IPS-15b (cell line): ENCODE measurements around the gene AP1G2.

ENCODE experiments used
- H3K27me3 ChIP-seq: one replicate; pipeline ENCODE4 v1.6.1; 2013; ENCODE audit warnings: low read length; ENCODE audit not compliant: control insufficient read depth, insufficient read depth
- H3K36me3 ChIP-seq: one replicate; pipeline ENCODE4 v1.6.1; 2013; ENCODE audit warnings: low read length; ENCODE audit not compliant: control insufficient read depth, insufficient read depth
- H3K4me1 ChIP-seq: one replicate; pipeline ENCODE4 v1.6.1; 2013; ENCODE audit warnings: mild to moderate bottlenecking, low read length; ENCODE audit not compliant: control insufficient read depth, insufficient read depth
- H3K4me3 ChIP-seq: one replicate; pipeline ENCODE4 v1.5.1; 2013; ENCODE audit warnings: low read depth, low read length
- H3K9ac ChIP-seq: one replicate; pipeline ENCODE4 v1.6.1; 2013; ENCODE audit warnings: low read depth, mild to moderate bottlenecking, low read length
- H3K9me3 ChIP-seq: one replicate; pipeline ENCODE4 v1.6.1; 2013; ENCODE audit warnings: mild to moderate bottlenecking, low read length; ENCODE audit not compliant: control insufficient read depth, insufficient read depth

The AP1G2 gene

DNA sequence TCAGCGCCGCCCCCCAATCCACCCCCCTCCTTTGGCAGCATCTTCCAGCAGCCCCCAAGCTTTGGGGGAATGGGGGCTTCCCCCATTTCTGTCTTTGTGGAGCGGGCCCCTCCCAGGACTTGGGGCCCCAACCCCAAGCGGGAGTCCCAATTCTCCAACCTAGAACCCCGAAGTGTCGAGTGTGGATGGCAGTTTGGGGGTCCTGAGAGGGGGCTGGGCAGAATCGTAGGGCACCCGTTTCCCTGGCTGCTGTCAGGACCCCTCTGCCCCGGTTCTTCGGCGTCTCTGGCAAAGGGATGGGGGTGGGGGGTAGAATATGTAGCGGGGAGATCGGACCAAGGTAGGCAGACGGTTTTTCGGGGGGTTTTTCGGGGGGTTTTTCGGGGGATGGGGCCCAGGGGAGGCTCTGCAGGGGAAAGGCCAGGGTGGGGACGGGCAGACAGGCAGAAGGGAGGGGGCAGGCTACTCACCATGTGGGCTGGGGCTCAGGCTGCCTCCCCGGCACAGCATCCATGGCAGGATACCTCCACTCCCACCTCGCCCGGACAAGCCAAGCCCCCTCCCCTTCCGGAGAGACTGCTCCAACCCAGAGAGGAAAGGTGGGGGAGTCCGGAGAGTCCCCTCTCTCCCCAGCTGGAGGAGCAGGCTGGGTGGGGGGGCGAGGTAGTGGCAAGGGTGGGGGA is 10.3 kb upstream of the AP1G2 start:
- H3K27me3 ChIP-seq, result peaks cover 25% of the 10 kb centered on the region
- no peak overlapping the region for H3K9ac ChIP-seq
- H3K4me1 ChIP-seq, result peaks cover 7% of the 10 kb centered on the region
- peak overlapping the region; percentile 72 for H3K4me3 ChIP-seq
- H3K9me3 ChIP-seq, result no peaks in the 10 kb centered on the region
- no peaks in the 10 kb centered on the region for H3K36me3 ChIP-seq

DNA sequence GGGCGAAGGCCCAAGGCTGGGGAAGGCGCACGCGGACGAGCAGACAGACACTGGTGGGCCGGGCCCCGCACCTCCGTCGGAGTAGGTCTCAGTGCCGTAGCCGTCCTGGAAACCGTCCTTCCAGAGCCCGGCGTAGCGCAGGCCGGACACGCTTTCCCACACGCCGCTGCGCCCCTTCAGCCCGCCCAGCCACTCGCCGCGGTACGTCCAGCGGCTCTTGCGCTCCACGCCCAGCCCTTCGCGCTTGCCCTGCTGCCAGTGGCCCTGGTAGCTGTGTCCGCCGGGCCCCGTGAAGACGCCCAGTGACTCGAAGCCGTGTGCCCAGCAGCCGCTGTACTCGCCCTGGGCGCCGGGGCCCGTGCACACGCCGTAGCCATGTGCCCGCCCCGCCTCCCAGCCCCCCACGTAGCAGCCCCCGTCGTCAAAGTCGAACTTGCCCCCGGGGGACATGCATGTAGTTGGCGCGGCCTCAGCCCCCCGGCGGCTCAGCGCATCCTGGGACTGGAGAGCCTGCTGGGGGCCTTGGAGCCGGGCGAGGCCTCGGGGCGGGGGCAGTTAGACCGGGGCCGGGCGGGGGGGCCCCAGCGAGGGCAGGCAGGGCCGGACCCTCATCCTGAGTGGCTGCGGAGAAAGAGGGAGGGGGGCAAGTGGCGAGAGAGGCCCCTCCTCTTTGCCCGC is 9.6 kb upstream of the AP1G2 start:
- H3K9me3 ChIP-seq, result no peaks in the 10 kb centered on the region
- no peaks in the 10 kb centered on the region for H3K36me3 ChIP-seq
- peak overlapping the region; percentile 72 for H3K4me3 ChIP-seq
- H3K27me3 ChIP-seq, result peaks cover 25% of the 10 kb centered on the region
- no peak overlapping the region for H3K9ac ChIP-seq
- H3K4me1 ChIP-seq, result peaks cover 7% of the 10 kb centered on the region

DNA sequence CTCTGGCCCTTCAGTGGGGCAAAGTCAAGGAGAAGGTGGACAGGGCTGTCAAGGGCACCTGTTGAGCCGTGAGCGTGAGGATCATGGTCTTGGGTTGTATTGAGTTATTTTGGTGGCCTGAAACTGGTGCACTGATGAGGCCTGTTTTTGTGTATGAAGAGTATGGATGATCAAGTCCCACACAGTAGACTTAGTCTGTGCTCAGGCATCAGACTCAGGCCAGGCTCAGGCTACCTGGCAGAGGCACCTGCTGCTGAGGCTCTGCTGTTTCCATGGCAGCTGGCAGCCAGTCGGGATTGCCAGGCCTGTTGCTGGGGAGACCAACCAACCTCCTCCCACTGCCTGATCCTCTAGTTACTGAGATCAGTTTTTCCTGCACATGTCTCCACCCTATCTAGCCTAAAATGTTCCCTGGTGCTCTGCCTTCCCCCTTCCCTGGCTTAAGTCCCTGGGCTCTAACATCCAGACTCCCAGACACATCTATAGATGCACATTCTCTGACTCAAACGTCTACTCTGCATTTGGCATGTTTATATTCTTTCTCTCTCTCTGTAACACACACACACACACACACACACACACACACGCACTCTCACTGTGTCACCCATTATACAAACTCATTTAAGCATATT is 5.9 kb upstream of the AP1G2 start:
- Histone ChIP-seq H3K9ac (no peak overlapping the region), H3K4me3 (no peak overlapping the region), H3K36me3 (no peaks in the 10 kb centered on the region), H3K4me1 (peaks cover 15% of the 10 kb centered on the region), H3K9me3 (no peaks in the 10 kb centered on the region), H3K27me3 (peaks cover 20% of the 10 kb centered on the region)

DNA sequence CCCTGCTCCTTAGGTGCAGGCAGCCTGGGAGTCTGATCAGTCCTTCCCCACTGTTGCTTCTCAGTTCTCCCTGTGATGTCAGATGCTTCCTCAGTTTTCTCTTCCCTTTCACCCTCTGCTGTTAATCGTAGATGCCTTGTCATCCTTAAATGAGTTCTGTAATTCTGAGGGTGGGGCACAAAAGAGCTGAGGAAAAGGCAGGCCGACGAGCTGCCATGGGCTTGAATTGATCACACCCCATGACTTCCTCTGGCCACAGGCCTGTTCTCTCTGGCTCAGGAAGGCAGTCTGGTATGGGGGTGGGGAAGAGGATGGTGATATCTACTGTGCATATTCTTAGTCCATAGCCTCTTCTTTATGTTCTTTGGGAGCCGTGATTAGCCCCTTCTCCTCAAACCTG is 5.2 kb upstream of the AP1G2 start:
- peaks cover 21% of the 10 kb centered on the region for H3K4me1 ChIP-seq
- H3K36me3 ChIP-seq, result no peaks in the 10 kb centered on the region
- H3K9ac ChIP-seq, result no peak overlapping the region
- peaks cover 19% of the 10 kb centered on the region for H3K27me3 ChIP-seq
- H3K4me3 ChIP-seq, result no peak overlapping the region
- H3K9me3 ChIP-seq, result no peaks in the 10 kb centered on the region

DNA sequence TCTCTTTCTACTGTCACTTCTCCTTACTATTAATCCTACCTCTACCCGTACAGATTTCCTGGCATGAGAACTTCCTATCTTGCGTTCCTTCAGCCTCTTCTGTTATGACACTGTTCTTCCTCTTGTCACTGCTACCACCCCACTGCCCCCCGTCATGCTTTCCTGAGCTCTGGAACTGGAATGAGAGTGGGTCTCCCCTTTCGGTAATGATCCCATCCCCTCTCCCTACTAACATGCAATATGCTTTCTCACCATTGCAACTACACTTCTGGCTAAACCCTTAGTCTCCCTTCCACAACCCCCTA is 4.9 kb upstream of the AP1G2 start:
- H3K4me3 ChIP-seq, result no peak overlapping the region
- H3K36me3 ChIP-seq, result no peaks in the 10 kb centered on the region
- H3K27me3 ChIP-seq, result peaks cover 19% of the 10 kb centered on the region
- no peak overlapping the region for H3K9ac ChIP-seq
- no peaks in the 10 kb centered on the region for H3K9me3 ChIP-seq
- peaks cover 21% of the 10 kb centered on the region for H3K4me1 ChIP-seq

DNA sequence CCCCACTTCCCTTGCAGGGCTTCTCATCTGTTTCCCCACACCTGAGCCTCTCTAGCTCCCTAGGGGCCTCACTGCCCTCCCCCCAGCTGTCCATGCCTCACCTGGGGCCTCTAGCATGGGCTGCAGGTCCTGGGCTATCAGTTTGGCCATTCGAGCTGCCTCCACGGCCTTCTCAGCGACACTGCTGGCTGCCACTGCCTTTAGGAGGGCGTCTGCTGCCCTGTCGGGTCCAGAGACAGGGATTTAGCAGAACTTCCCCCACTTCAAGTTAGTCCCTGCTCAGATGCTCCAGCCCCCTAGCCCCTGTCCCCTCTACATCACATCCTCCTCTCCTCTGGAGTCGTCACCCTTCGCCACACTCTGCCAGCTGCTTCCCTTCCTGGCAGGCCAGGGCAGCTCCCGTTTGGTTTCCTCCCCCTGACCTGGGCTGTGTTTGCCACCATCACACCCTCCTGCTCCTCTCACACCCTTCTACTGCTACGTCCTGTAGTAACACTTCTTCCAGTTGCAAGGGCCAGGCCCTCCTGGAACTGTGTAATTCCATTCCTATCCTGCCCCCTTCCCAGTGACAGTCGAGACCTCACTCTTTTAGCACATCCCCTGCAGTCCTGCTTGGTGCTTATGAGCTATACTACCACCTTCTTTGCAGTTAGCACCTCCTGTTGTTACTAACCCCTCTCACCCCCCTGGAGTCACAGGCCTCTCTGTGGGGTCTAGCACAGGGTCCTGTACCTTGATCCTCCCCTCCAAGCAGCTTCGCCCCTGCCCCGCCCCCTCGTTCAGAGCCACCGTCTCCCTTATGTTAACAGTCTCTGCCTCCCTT is 4.3 kb upstream of the AP1G2 start:
- Histone ChIP-seq H3K9ac (no peak overlapping the region), H3K4me1 (peaks cover 21% of the 10 kb centered on the region), H3K4me3 (no peak overlapping the region)

DNA sequence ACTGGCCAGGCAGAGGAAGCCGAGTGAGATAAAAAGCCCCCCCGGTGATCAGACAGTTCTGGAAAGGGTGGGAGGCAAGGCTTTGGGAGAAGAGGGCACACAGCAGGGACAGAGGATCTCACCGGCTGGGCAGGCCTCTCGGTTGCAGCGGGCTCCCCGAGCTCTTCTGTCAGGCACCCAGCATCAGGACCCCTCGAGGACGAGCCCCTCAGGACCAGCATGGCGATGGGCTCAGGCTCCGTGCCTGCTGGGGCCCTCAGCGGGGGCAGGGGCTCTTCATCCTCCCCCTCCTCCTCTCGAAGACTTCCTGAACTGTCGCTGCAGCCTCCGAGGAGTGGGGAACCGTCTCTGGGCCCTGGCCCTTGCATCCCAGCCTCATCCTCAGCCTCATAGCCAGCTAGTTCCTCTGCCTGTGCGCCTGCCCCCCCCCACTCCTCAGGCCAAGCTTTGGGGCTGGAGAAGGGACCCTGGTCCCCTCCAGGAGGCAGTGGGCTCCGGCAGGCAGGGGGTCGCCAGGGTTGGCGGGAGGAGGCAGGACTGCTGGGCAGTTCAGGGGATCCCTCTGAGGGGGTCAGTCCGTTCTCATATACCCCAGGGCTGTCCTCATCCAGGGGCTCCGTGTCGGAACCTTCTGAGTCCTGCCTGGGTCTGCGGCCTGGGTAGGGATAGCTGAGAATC is 3.4 kb upstream of the AP1G2 start:
- Histone ChIP-seq H3K4me1 (peaks cover 21% of the 10 kb centered on the region), H3K36me3 (peaks cover 3% of the 10 kb centered on the region), H3K9me3 (no peaks in the 10 kb centered on the region), H3K4me3 (no peak overlapping the region), H3K27me3 (peaks cover 11% of the 10 kb centered on the region), H3K9ac (no peak overlapping the region)

More for the DNA sequence above, 4.3 kb upstream of the AP1G2 start:
- H3K9me3 ChIP-seq, result no peaks in the 10 kb centered on the region
- H3K36me3 ChIP-seq, result no peaks in the 10 kb centered on the region
- H3K27me3 ChIP-seq, result peaks cover 18% of the 10 kb centered on the region

DNA sequence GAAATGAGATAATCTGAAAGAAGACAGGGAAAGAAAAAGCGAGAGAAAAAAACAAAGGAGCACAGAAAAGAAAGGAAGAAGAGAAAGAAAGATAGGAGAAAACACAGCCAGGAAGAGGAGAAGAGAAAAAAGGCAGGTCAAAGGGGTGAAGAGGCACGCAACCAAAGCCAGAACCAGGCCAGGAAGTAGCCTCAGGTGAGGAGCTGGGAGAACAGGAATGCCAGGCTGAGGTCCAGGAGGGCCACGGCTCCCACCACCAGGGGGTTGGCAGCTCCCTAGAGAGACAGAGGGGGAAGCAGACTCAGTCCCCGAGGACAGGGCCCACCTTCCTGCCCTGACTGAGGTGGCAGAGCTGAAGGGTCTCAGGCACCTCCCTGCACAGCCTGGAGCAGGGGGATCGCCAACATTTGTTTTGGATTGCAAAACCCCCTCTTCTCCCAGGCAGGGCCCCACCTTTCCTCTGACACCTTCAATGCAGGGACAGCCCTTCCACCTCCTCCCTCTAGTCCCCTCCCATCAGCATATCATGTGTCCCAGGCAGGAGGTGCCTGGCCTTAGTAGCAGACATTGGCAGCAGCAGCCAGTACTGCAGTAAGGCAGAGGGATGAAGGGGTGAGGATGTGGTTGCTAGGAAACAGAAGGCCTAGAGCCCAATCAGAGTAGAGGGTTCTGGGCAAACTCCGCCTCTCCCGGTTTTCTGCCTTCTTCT is 2.0 kb upstream of the AP1G2 start:
- Histone ChIP-seq H3K9me3 (no peaks in the 10 kb centered on the region), H3K4me3 (peak overlapping the region; percentile 22), H3K4me1 (peaks cover 21% of the 10 kb centered on the region), H3K36me3 (peaks cover 9% of the 10 kb centered on the region), H3K9ac (no peak overlapping the region), H3K27me3 (peaks cover under 1% of the 10 kb centered on the region)

DNA sequence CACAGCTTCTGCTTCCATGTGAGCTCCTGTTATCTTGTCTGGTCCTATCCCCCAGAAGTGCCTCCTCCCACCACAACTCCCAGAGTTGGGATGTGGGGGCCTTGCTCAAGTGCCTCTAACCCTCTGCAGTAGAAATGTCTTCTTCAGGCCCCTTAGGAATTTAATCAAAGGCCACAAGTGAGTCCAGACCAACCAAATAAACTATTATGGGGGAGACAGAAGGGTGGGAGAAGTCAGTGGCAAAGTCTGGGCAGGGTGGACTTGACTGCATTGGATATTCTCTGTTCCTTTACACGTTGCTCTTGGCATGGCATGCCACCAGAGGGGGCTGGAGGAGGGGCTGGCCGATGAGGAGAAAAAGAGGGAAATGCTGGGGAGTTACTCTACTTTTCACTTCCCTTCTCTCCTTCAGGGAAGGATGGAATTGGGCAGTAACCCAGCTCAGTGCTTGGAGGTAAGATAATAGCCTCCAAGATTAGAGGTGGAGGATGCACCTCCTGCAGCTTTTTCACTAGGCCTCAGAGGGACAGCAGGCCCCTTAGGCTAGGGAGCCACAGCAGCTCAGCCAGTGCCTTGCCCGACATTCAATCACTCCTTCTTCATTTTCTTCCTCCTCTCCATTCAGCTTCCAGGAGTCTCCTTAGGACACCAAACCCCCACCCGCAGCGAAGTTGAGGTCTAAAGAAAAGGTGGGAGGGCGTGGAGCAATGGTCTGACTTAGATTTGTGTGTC is 1.2 kb upstream of the AP1G2 start:
- H3K4me1 ChIP-seq, result peaks cover 21% of the 10 kb centered on the region
- H3K4me3 ChIP-seq, result peak overlapping the region; percentile 22
- no peak overlapping the region for H3K9ac ChIP-seq
- H3K36me3 ChIP-seq, result peaks cover 9% of the 10 kb centered on the region
- no peaks in the 10 kb centered on the region for H3K9me3 ChIP-seq
- no peaks in the 10 kb centered on the region for H3K27me3 ChIP-seq

DNA sequence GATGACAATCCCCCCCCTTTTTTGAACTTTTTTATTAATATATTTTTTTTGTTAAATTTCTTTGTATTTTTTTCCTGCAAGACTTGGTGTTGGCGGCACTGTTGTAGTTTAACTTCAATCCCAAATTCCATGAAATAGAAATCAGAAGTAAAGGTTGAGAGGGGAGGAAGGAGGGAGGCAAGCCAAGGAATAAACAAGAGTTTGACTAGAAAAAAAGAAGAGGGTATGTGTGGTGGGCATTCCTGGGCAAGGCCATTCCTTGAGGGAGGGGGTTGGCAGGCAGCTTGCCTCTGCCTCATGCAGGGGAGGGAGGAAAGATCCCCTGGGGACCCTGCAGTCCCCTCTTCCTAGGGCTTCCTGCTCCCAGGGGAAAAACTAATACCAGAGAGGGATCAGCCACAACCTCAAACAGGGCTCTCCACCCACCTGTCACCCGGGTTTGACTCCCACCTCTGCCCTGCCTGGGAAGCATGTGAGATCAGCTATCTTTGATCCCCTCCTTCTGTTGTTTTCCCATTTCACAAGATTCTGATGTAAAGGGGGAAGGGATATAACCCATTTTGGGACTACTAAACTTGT is 519 bp upstream of the AP1G2 start:
- Histone ChIP-seq H3K27me3 (no peaks in the 10 kb centered on the region), H3K4me3 (peak overlapping the region; percentile 95), H3K9ac (no peak overlapping the region), H3K4me1 (peaks cover 20% of the 10 kb centered on the region), H3K9me3 (no peaks in the 10 kb centered on the region), H3K36me3 (peaks cover 14% of the 10 kb centered on the region)
